HepG2 (cell line): ENCODE data around the gene ZDHHC14. TPM values are rescaled to one million over a fixed set of nuclear protein-coding genes. Genes with fewer than 3 reads are reported as not detected.

Experiments
- EEA1 ChIP-seq: sonication (generic); formaldehyde crosslinking; IDR thresholded peaks from 2 replicates; pipeline ENCODE4 v1.5.1; 2020; ENCODE audit warnings: mild to moderate bottlenecking, missing genetic modification reagents, borderline replicate concordance
- HNF4A ChIP-seq: sonication (generic); formaldehyde crosslinking; IDR thresholded peaks from 2 replicates; pipeline ENCODE4 v1.4.0; 2020; ENCODE audit warnings: missing genetic modification reagents
- HNF4G ChIP-seq, 2 experiments: sonication (generic) in 1 of 2; formaldehyde crosslinking in 1 of 2; IDR thresholded peaks; 2 replicates each; pipeline versions ENCODE4 v1.4.0 to v1.6.1; 2011 to 2020; ENCODE audit warnings: borderline replicate concordance in 2 of 2, low read depth in 2 of 2, mild to moderate bottlenecking in 2 of 2, low read length in 1 of 2, missing genetic modification reagents in 1 of 2, moderate library complexity in 1 of 2
- KLF16 ChIP-seq, 2 experiments: sonication (generic) in 1 of 2; formaldehyde crosslinking in 1 of 2; IDR thresholded peaks; 2 replicates each; pipeline versions ENCODE4 v1.6.1 to v1.8.0; 2016 to 2023; ENCODE audit warnings: missing genetic modification reagents in 2 of 2, missing compliant biosample characterization in 1 of 2
- MAZ ChIP-seq, 2 experiments: sonication (generic) in 1 of 2; formaldehyde crosslinking in 1 of 2; IDR thresholded peaks; 2 replicates each; pipeline versions ENCODE4 v1.5.0 to v1.6.1; 2012 to 2020; ENCODE audit warnings: low read depth in 2 of 2, mild to moderate bottlenecking in 2 of 2, borderline replicate concordance in 1 of 2, improper control_type of control experiment in 1 of 2, low read length in 1 of 2, missing genetic modification reagents in 1 of 2, moderate library complexity in 1 of 2
- MZF1 ChIP-seq: sonication (generic); formaldehyde crosslinking; IDR thresholded peaks from 2 replicates; pipeline ENCODE4 v1.8.1; 2023; ENCODE audit warnings: mild to moderate bottlenecking, missing genetic modification reagents, borderline replicate concordance
- NAIF1 ChIP-seq: sonication (generic); formaldehyde crosslinking; IDR thresholded peaks from 2 replicates; pipeline ENCODE4 v1.5.0; 2020; ENCODE audit warnings: mild to moderate bottlenecking, missing genetic modification reagents, borderline replicate concordance
- PAXIP1 ChIP-seq: sonication (generic); formaldehyde crosslinking; conservative IDR thresholded peaks from 2 replicates; pipeline ENCODE4 v1.4.0; 2020; ENCODE audit warnings: mild to moderate bottlenecking, missing genetic modification reagents, moderate library complexity
- POGZ ChIP-seq: sonication (generic); formaldehyde crosslinking; IDR thresholded peaks from 2 replicates; pipeline ENCODE4 v1.4.0; 2020; ENCODE audit warnings: mild to moderate bottlenecking, missing genetic modification reagents
- SMARCE1 ChIP-seq: fragments of 450-650 bp; IDR thresholded peaks from 2 replicates; pipeline ENCODE4 v1.6.1; 2017; ENCODE audit warnings: borderline replicate concordance
- STAT5B ChIP-seq: sonication (generic); formaldehyde crosslinking; IDR thresholded peaks from 2 replicates; pipeline ENCODE4 v1.4.0; 2020; ENCODE audit warnings: missing genetic modification reagents
- TAF15 ChIP-seq: fragments of 200-400 bp; formaldehyde crosslinking; IDR thresholded peaks from one replicate; pipeline ENCODE4 v1.6.1; 2018; ENCODE audit warnings: mild to moderate bottlenecking, low read depth, low read length; ENCODE audit not compliant: poor library complexity, severe bottlenecking
- ZBTB34 ChIP-seq: sonication (generic); formaldehyde crosslinking; IDR thresholded peaks from 2 replicates; pipeline ENCODE4 v1.8.0; 2022; ENCODE audit warnings: mild to moderate bottlenecking, missing genetic modification reagents
- ZMAT3 ChIP-seq: sonication (generic); formaldehyde crosslinking; conservative IDR thresholded peaks from 2 replicates; pipeline ENCODE4 v1.7.0; 2021; ENCODE audit warnings: missing genetic modification reagents
- ZNF576 ChIP-seq: sonication (generic); formaldehyde crosslinking; IDR thresholded peaks from 2 replicates; pipeline ENCODE4 v1.4.0; 2020; ENCODE audit warnings: mild to moderate bottlenecking, missing genetic modification reagents
- ZNF770 ChIP-seq: sonication (generic); formaldehyde crosslinking; IDR thresholded peaks from 2 replicates; pipeline ENCODE4 v1.5.0; 2020; ENCODE audit warnings: mild to moderate bottlenecking, missing genetic modification reagents
- ZNF788 ChIP-seq: sonication (generic); formaldehyde crosslinking; IDR thresholded peaks from 2 replicates; pipeline ENCODE4 v1.5.0; 2020; ENCODE audit warnings: mild to moderate bottlenecking, missing genetic modification reagents, borderline replicate concordance
- polyA plus RNA-seq, 8 experiments: library from polyadenylated mRNA; depleted of rRNA in 3 of 8; stranded (reverse) in 7 of 8; unstranded in 1 of 8; fragments of >200 nt; fragmentation: Illumina TruSeq in 4 of 8; extraction: Trizol in 4 of 8; gene quantifications; 2 replicates each; pipeline versions ENCODE4 v1.2.1 to v1.2.3, GENCODE V29; 2011 to 2016; ENCODE audit warnings: low read depth in 4 of 8, missing spikeins in 1 of 8, mixed read lengths in 1 of 8; ENCODE audit not compliant: insufficient read depth in 1 of 8
- total RNA-seq, 5 experiments: library from RNA; depleted of rRNA; stranded (reverse); fragments of >200 nt; fragmentation: Illumina TruSeq; extraction: Trizol; gene quantifications; 2 replicates each; pipeline ENCODE4 v1.2.3, GENCODE V29; 2016; ENCODE audit warnings: low read depth in 1 of 5

The ZDHHC14 gene
- total and polyA plus RNA-seq, 2 of the 13 experiments (the other 11 are each of a cell fraction or from before 2014, with no cell fraction given) = 3.7 to 9.5 TPM

DNA sequence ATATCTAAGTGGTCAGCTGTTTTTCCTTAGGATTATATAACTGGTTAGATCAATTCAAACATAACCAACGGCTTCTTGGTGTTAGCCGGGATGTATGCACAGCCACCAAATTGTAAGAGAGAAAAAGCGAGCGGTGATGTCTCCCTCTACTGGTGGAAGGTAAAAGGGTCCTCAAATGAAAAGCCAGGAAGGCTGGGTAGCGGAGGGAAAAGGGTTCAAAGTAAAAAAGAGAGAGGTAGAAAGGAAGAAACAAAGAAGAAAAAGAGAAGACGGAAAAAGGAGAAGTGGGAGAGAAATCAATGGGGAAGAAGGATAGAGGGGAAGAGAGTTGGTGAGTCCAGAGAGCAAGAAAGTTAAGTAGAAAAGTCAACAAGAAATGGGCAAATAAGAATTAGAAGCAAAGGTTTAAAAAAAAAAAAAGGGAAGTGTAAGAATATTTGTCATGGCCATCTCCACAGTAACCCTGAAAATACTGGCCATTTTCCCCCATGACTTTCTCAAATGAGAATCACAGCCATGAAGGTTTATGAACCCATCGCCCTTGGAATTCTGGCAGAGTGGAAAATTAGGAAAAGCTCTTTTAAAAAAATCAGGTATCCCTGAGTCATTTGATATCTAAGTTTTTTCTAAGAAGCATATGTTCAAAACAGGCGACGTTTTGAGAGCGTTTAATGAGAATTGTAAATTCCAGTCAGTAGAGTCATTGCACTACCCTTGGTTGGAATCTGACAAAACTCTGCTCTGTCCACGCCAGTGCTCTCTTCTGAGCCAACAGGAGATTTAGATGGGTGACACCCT is 286.4 kb downstream of the ZDHHC14 start (continued):
- no peak for TF ChIP-seq ZNF770 (CRISPR knock-in tag)
- no peak for TF ChIP-seq MZF1 (CRISPR knock-in tag)
- TF ChIP-seq NAIF1 (CRISPR knock-in tag) = no peak
- no peak for TF ChIP-seq ZNF576
- no peak for TF ChIP-seq EEA1 (CRISPR knock-in tag)
- TF ChIP-seq ZBTB34 (CRISPR knock-in tag) = peak; percentile 90
- TF ChIP-seq SMARCE1 = no peak
- no peak for TF ChIP-seq STAT5B (CRISPR knock-in tag)
- no peak for TF ChIP-seq ZNF788
- TF ChIP-seq ZMAT3 = no peak
- TF ChIP-seq HNF4A (CRISPR knock-in tag) = peak; percentile 43; the same call in 1 of the 2 replicates
- TF ChIP-seq POGZ (CRISPR knock-in tag) = no peak
- no peak for TF ChIP-seq TAF15
- 0 out of 2 replicates have a peak, but pooled peaks have one; percentile 15 for TF ChIP-seq HNF4G (IDR thresholded peaks at IDR 0.05; ENCODE audit: borderline replicate concordance, low read depth, low read length)
- no peak for TF ChIP-seq HNF4G (CRISPR knock-in tag; IDR thresholded peaks at IDR 0.05; ENCODE audit: borderline replicate concordance, low read depth)
- peak in 1 of 2 experiments; percentile 51; a peak in 1 of 4 replicates for TF ChIP-seq KLF16 (CRISPR knock-in tag; IDR thresholded peaks at IDR 0.05)
- TF ChIP-seq MAZ (IDR thresholded peaks at IDR 0.05; ENCODE audit: borderline replicate concordance, low read depth, low read length) = no peak
- no peak for TF ChIP-seq MAZ (CRISPR knock-in tag; IDR thresholded peaks at IDR 0.05; ENCODE audit: low read depth)
- TF ChIP-seq PAXIP1 = no peak
